ENCODE results near the gene GMPPB.
"Not testable (repeated sequence)": the region's sequence is repeated elsewhere in the genome, so short reads cannot be mapped to it uniquely, and the experiment has no call there.

Gene GMPPB

DNA sequence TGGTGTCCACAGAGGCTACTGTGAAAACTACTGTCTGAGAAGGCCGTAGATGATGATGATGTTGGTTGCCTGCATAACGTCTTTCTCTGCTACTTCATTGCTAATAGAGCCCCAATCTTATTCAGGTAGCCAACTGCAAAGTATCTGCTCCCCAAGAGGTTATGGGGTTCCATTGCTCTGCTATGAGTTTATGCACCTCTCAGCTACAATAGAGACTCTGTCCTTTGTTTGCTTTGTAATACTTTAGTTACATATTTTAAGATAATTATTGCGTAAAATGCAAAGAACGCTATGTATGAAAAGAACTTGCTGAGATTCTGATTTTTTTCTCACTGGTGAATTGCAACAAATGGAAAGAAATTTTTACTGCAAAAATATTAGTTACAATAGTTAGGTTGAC lies 27.8 kb upstream of the GMPPB start:
- no peaks in the 10 kb centered on the region for H3K27me3 Mint-ChIP-seq (ENCODE audit: low read depth)
- no peaks in the 10 kb centered on the region for H3K9me3 Mint-ChIP-seq
- no peak overlapping the region for H3K27ac Mint-ChIP-seq
- H3K4me1 Mint-ChIP-seq, result peaks cover 5% of the 10 kb centered on the region
- no peak overlapping the region for H3K4me3 Mint-ChIP-seq
- TF ChIP-seq, protein P1, sequence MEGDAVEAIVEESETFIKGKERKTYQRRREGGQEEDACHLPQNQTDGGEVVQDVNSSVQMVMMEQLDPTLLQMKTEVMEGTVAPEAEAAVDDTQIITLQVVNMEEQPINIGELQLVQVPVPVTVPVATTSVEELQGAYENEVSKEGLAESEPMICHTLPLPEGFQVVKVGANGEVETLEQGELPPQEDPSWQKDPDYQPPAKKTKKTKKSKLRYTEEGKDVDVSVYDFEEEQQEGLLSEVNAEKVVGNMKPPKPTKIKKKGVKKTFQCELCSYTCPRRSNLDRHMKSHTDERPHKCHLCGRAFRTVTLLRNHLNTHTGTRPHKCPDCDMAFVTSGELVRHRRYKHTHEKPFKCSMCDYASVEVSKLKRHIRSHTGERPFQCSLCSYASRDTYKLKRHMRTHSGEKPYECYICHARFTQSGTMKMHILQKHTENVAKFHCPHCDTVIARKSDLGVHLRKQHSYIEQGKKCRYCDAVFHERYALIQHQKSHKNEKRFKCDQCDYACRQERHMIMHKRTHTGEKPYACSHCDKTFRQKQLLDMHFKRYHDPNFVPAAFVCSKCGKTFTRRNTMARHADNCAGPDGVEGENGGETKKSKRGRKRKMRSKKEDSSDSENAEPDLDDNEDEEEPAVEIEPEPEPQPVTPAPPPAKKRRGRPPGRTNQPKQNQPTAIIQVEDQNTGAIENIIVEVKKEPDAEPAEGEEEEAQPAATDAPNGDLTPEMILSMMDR (IDR thresholded peaks at IDR 0.05; ENCODE audit: unreplicated experiment in 3 of 3), result no peak
- H3K36me3 Mint-ChIP-seq (ENCODE audit: low read depth), result peaks cover 30% of the 10 kb centered on the region

DNA sequence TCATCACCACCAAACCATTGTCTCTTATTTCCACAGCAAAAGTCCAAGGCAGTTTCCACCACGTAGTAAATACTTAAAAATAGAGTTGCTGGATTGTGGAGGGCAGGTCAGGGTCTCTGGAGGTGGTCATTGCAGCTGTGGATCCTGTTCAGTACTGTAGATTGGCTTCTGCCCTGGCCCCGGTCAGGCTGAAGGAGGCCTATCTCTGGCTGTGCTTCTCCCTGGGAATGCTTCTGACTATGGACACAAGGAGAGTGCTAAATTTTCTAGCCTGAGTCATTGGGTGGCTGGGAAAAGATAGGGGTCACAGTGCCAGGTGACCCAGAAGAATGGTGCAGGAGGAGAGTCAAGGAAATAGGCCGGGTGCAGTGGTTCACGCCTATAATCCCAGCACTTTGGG lies 26.3 kb upstream of the GMPPB start:
- peaks cover 5% of the 10 kb centered on the region for H3K4me1 Mint-ChIP-seq
- peak overlapping the region in 1 of 3 experiments; percentile 65 for H3K27ac Mint-ChIP-seq
- H3K36me3 Mint-ChIP-seq (ENCODE audit: low read depth), result peaks cover 35% of the 10 kb centered on the region
- H3K27me3 Mint-ChIP-seq (ENCODE audit: low read depth), result no peaks in the 10 kb centered on the region
- H3K4me3 Mint-ChIP-seq, result no peak overlapping the region
- TF ChIP-seq, protein P1 (IDR thresholded peaks at IDR 0.05; ENCODE audit: unreplicated experiment in 3 of 3), result no peak
- no peaks in the 10 kb centered on the region for H3K9me3 Mint-ChIP-seq

DNA sequence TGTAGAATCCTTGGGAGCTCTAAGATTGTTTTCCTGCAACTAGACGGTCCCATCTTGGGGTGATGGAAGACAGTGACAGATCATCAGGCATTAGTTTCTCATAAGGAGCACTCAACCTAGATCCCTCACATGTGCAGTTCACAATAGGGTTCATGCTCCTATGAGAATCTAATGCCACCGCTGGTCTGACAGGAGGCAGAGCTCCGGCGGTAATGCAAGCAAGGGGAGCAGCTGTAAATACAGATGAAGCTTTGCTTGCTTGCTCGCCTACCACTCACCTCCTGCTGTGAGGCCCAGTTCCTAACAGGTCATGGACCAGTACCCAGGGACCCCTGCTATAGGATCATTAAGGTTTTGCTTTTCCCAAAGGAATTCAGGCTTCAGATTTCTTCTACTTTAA lies 25.1 kb upstream of the GMPPB start:
- H3K27me3 Mint-ChIP-seq (ENCODE audit: low read depth); H3K4me1 Mint-ChIP-seq; H3K9me3 Mint-ChIP-seq; H3K4me3 Mint-ChIP-seq: not testable (repeated sequence)
- peak overlapping the region in 1 of 3 experiments; percentile 53 for H3K27ac Mint-ChIP-seq
- peaks cover 38% of the 10 kb centered on the region for H3K36me3 Mint-ChIP-seq (ENCODE audit: low read depth)

GRCh38 chr3:49747792-49748480 lies 24.2 kb upstream of the GMPPB start:
- Mint-ChIP-seq H3K4me1 (no peaks in the 10 kb centered on the region), H3K4me3 (no peak overlapping the region), H3K27me3 (ENCODE audit: low read depth) (no peaks in the 10 kb centered on the region), H3K9me3 (no peaks in the 10 kb centered on the region), H3K27ac (peak overlapping the region in 1 of 3 experiments; percentile 17), H3K36me3 (ENCODE audit: low read depth) (peaks cover 38% of the 10 kb centered on the region)
- TF ChIP-seq, protein P1 (IDR thresholded peaks at IDR 0.05; ENCODE audit: unreplicated experiment in 3 of 3), result no peak

DNA sequence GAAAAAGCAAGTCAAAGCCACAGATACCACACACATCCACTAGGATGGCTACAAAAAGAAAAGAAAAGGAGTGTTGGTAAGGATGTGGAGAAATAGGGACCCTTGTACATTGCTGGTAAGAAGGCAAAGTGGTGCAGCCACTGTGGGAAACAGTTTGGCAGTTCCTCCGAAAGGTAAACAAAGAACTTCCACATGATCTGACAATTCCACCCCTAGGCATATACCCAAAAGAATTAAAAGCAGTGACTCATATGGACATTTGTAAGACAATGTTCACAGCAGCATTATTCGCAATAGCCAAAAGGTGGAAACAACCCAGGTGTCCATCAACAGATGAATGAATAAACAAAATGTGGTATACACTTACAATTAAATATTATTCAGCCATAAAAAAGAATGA lies 22.2 kb upstream of the GMPPB start:
- no peak overlapping the region for H3K4me3 Mint-ChIP-seq
- no peaks in the 10 kb centered on the region for H3K9me3 Mint-ChIP-seq
- peaks cover 40% of the 10 kb centered on the region for H3K36me3 Mint-ChIP-seq (ENCODE audit: low read depth)
- H3K27me3 Mint-ChIP-seq (ENCODE audit: low read depth), result no peaks in the 10 kb centered on the region
- H3K27ac Mint-ChIP-seq, result no peak overlapping the region
- H3K4me1 Mint-ChIP-seq, result no peaks in the 10 kb centered on the region
- TF ChIP-seq, protein P1 (IDR thresholded peaks at IDR 0.05; ENCODE audit: unreplicated experiment in 3 of 3), result no peak

DNA sequence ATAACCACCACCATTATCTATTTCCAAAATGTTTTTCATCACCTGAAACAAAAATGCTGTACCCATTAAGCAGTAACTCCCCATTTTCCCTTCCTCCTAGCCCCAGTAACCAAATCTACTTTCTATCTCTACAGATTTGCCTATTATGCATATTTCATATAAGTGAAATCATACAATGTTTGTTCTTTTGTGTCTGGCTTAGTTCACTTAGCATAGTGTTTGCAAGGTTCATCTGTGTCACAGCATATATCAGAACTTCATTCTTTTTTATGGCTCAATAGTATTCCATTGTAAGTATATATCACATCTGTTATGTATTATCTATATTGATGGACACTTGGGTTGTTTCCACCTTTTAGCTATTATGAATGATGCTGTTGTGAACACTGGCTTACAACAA lies 16.7 kb upstream of the GMPPB start:
- Mint-ChIP-seq H3K27ac (no peak overlapping the region), H3K36me3 (ENCODE audit: low read depth) (peaks cover 46% of the 10 kb centered on the region), H3K9me3 (no peaks in the 10 kb centered on the region), H3K4me3 (no peak overlapping the region), H3K4me1 (no peaks in the 10 kb centered on the region), H3K27me3 (ENCODE audit: low read depth) (no peaks in the 10 kb centered on the region)
- TF ChIP-seq, protein P1 (IDR thresholded peaks at IDR 0.05; ENCODE audit: unreplicated experiment in 3 of 3), result no peak
